Psoas muscle (tissue), 8 donors: ENCODE data around the gene RPUSD1. TPM values are rescaled to one million over a fixed set of nuclear protein-coding genes. Genes with fewer than 3 reads are reported as not detected.

Experiments used
- ATAC-seq, 4 donors: fragments of 200-7000 bp; cut with Tn5 transposase; one replicate each; pipeline ENCODE4 v1.9.1; 2020; ENCODE audit warnings: moderate library complexity in 3 of 4, mild to moderate bottlenecking in 2 of 4
- DNase-seq, 2 donors: peaks; one replicate each; pipeline ENCODE4 v3.0.0-alpha.2; 2020
- H3K27ac ChIP-seq: fragments of 200-600 bp; one replicate; pipeline ENCODE4 v1.8.0; 2022
- H3K27me3 ChIP-seq, 3 donors: fragments of 200-600 bp in 1 of 3; one replicate each; pipeline versions ENCODE4 v1.6.1 to v1.8.0; 2013 to 2022; ENCODE audit warnings: low read length in 2 of 3, mild to moderate bottlenecking in 2 of 3, moderate library complexity in 1 of 3; ENCODE audit not compliant: insufficient read depth in 3 of 3
- H3K36me3 ChIP-seq, 2 donors: fragments of 200-600 bp in 1 of 2; one replicate each; pipeline versions ENCODE4 v1.6.1 to v1.8.0; 2013 to 2022; ENCODE audit warnings: low read depth in 1 of 2, mild to moderate bottlenecking in 1 of 2, moderate library complexity in 1 of 2; ENCODE audit not compliant: insufficient read depth in 1 of 2
- H3K4me1 ChIP-seq: fragments of 200-600 bp; one replicate; pipeline ENCODE4 v1.8.0; 2022
- H3K4me3 ChIP-seq: fragments of 200-600 bp; one replicate; pipeline ENCODE4 v1.8.0; 2022; ENCODE audit warnings: mild to moderate bottlenecking
- H3K9me3 ChIP-seq: fragments of 200-600 bp; one replicate; pipeline ENCODE4 v1.8.0; 2022
- WGBS, 3 donors: extraction: QIAGEN DNeasy Blood & Tissue Kit; methylation state at CpG; one replicate each; pipeline versions ENCODE4 v1.1.6 to v1.1.7; 2013; 5-methylcytosine and 5-hydroxymethylcytosine counted together
- intact Hi-C, 2 donors: fragments of 100-400 bp; cut with DNase I; formaldehyde crosslinking; loops; one replicate each; pipeline versions ENCODE4 v1.11.0 to v1.14.2; 2022
- polyA plus RNA-seq, 3 donors: library from polyadenylated mRNA; stranded (reverse); fragments of 200-250 nt; gene quantifications; one replicate each; pipeline ENCODE4 v1.2.3, GENCODE V29; 2013
- total RNA-seq, 4 donors: library from RNA; stranded (reverse); fragmentation: NEBNext Ultra II Directional in 2 of 4; extraction: Animal tissue kit (Norgen Biotek cat#: 25700) in 2 of 4; gene quantifications; one replicate each; pipeline versions ENCODE4 v1.2.1 to v1.2.4, GENCODE V29; 2021 to 2023
- TF ChIP-seq, protein P1 (sequence below): fragments of 200-600 bp; IDR thresholded peaks from one replicate; pipeline ENCODE4 v1.8.0; 2022; ENCODE audit warnings: antibody characterized with exemption
- donor health status: healthy with polysubstance abuse.
- donor health status: DM: no; HTN: no; CAD: no; lungs with moderate emphysema.
- donor health status: Bipolar disorder and iron deficiency.
- donor health status: healthy.
- donor health status: DM: yes; HTN: yes; CAD: no.
- donor health status: DM: no; HTN: no; CAD: no.
- donor health status: DM: no; HTN: no; CAD: no.
- donor health status: DM: yes; HTN: yes; CAD: no.

RPUSD1 gene
- total and polyA plus RNA-seq, 7 donors: 4.4 to 25.7 (median 10.9) TPM

DNA sequence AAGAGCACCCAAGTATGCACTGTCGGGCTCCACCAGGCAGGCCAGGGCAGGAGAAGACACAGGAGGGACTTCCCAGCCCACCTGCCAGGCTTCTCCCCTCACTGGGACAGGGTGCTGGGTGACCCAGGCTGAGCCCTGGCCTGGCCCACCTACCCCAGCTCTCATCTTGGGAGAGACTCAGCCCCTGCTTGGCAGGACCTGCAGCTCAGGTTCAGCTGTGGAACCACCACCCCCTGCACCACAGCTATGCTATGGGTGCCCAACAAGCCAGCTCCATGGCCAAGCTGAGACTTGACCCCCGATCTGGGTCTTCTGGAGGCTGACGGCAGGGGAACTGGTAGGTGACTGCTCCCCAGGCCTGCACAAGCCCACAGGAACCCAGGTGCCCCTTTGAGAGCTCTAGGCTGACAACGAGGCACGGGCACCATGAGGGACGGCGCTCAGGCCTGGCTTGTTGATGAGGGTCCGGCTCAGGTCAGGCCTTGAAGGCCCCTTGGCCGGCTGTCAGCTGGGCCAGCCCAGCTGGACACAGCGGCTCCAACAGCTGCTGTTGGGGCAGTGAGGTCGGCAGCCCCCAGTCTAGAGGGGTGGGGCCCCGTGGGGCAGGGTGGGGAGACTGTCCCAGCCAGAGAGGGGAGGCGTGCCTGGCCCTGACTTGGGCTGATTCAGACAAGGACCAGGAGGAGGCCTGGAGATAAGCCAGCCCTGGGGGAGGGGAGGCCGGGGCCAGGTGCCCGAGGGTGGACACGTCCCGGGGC lies 4.6 kb downstream of the RPUSD1 start:
- Histone ChIP-seq H3K4me1 (peaks cover 7% of the 10 kb centered on the region), H3K4me3 (no peak overlapping the region), H3K9me3 (no peaks in the 10 kb centered on the region), H3K36me3 (no peaks in the 10 kb centered on the region), H3K27ac (no peak overlapping the region), H3K27me3 (peaks cover 0 to 49% (median 4%) of the 10 kb centered on the region in 3 donors)
- intact Hi-C loops: loop anchor here in 1 of 2 donors (2.0 to 10.0 kb wide), 2 partner anchors 73 to 209 kb away; no protein-coding TSS in a partner anchor
- TF ChIP-seq, protein P1, sequence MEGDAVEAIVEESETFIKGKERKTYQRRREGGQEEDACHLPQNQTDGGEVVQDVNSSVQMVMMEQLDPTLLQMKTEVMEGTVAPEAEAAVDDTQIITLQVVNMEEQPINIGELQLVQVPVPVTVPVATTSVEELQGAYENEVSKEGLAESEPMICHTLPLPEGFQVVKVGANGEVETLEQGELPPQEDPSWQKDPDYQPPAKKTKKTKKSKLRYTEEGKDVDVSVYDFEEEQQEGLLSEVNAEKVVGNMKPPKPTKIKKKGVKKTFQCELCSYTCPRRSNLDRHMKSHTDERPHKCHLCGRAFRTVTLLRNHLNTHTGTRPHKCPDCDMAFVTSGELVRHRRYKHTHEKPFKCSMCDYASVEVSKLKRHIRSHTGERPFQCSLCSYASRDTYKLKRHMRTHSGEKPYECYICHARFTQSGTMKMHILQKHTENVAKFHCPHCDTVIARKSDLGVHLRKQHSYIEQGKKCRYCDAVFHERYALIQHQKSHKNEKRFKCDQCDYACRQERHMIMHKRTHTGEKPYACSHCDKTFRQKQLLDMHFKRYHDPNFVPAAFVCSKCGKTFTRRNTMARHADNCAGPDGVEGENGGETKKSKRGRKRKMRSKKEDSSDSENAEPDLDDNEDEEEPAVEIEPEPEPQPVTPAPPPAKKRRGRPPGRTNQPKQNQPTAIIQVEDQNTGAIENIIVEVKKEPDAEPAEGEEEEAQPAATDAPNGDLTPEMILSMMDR: no peak
- 15 to 27% (median 21%) methylated on average over 16 to 17 of the region's 17 CpGs for WGBS, 3 donors
- ATAC-seq: no peak
- DNase-seq: peak in 1 of 2 donors; percentile 43

- no peak for ATAC-seq
- Histone ChIP-seq H3K9me3 (no peaks in the 10 kb centered on the region), H3K4me3 (no peak overlapping the region), H3K27ac (no peak overlapping the region), H3K4me1 (peaks cover 7% of the 10 kb centered on the region), H3K27me3 (peaks cover 0 to 56% (median 9%) of the 10 kb centered on the region in 3 donors), H3K36me3 (no peaks in the 10 kb centered on the region)
- intact Hi-C loops: loop anchor here in 1 of 2 donors (10.0 kb wide), 1 partner anchor 208 kb away; no protein-coding TSS in a partner anchor
- no peak for DNase-seq
- TF ChIP-seq, protein P1: no peak
- WGBS, 3 donors: 61 to 67% (median 61%) methylated on average over 22 to 36 of the region's 36 CpGs
Measured at GRCh38 chr16:782766-783403, 5.3 kb downstream of the RPUSD1 start.

GRCh38 chr16:782258-782657 lies 5.9 kb downstream of the RPUSD1 start:
- peaks cover 3% of the 10 kb centered on the region for H3K4me1 ChIP-seq
- H3K4me3 ChIP-seq: no peak overlapping the region
- H3K27me3 ChIP-seq: peaks cover 0 to 61% (median 10%) of the 10 kb centered on the region in 3 donors
- no peaks in the 10 kb centered on the region for H3K36me3 ChIP-seq
- TF ChIP-seq, protein P1: no peak
- intact Hi-C loops: loop anchor here in 1 of 2 donors (10.0 kb wide), 1 partner anchor 207 kb away; no protein-coding TSS in a partner anchor
- H3K9me3 ChIP-seq: no peaks in the 10 kb centered on the region
- 17 to 31% (median 24%) methylated on average over 6 of the region's 6 CpGs for WGBS, 3 donors
- H3K27ac ChIP-seq: no peak overlapping the region
- DNase-seq (no peak), ATAC-seq (no peak)

DNA sequence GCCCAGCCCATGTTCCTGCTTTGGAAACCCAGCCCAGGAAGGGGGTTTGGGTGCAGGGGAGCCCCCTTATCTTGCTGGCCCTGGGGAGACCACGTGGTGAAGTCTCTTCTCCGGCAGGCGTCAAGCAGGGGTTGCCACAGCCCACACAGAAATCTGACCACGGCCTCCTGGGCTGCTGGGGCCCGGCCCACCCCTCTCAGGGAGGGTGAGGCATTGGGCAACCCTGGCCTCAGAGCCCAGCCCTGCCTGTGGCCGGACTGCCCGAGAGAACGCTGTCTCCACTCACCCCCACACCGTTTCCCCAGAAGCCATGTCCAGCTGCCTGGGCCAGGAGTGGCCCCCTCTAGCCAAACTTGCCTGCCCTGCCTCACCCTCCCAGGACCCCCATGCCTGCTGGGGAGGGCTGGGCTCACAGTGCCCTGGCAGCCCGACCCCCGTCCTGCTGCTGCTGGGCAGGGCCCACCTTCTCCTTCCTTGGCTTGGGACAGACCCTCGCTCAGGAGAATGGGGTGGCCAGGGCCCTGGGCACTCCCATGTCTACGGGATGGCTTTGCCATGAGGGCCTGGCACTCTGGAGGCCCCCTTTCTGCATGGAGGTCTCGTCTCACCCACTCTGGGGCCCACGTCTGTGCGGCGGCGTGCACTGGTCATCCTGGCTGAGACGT lies 6.7 kb downstream of the RPUSD1 start:
- H3K27me3 ChIP-seq: peaks cover 0 to 66% (median 10%) of the 10 kb centered on the region in 3 donors
- H3K27ac ChIP-seq: no peak overlapping the region
- TF ChIP-seq, protein P1: no peak
- no peak overlapping the region for H3K4me3 ChIP-seq
- WGBS, 3 donors: 69 to 81% (median 78%) methylated on average over 18 to 19 of the region's 19 CpGs
- DNase-seq: no peak
- H3K9me3 ChIP-seq: no peaks in the 10 kb centered on the region
- ATAC-seq: no peak
- no peaks in the 10 kb centered on the region for H3K36me3 ChIP-seq
- H3K4me1 ChIP-seq: no peaks in the 10 kb centered on the region
- intact Hi-C loops: loop anchor here in 1 of 2 donors (10.0 kb wide), 1 partner anchor 207 kb away; no protein-coding TSS in a partner anchor
